Muscle layer of colon (tissue), 2 donors: Measurements from ENCODE around the gene GPC6.

ENCODE experiments used
- H3K27ac ChIP-seq: one replicate; pipeline ENCODE4 v1.7.0; 2013; ENCODE audit warnings: low read depth, mild to moderate bottlenecking, low read length, moderate library complexity
- H3K27me3 ChIP-seq, 2 donors: one replicate each; pipeline ENCODE4 v1.7.0; 2013; ENCODE audit warnings: low read length in 2 of 2, mild to moderate bottlenecking in 2 of 2; ENCODE audit not compliant: insufficient read depth in 2 of 2, control insufficient read depth in 1 of 2
- H3K36me3 ChIP-seq: one replicate; pipeline ENCODE4 v1.7.0; 2013; ENCODE audit warnings: mild to moderate bottlenecking, low read length; ENCODE audit not compliant: insufficient read depth
- H3K4me1 ChIP-seq: one replicate; pipeline ENCODE4 v1.7.0; 2013; ENCODE audit warnings: mild to moderate bottlenecking, low read length; ENCODE audit not compliant: insufficient read depth
- H3K4me3 ChIP-seq, 2 donors: one replicate each; pipeline ENCODE4 v1.7.0; 2013; ENCODE audit warnings: low read length in 2 of 2, low read depth in 1 of 2, mild to moderate bottlenecking in 1 of 2, moderate library complexity in 1 of 2
- H3K9ac ChIP-seq: one replicate; pipeline ENCODE4 v1.7.0; 2013; ENCODE audit warnings: low read length
- H3K9me3 ChIP-seq: one replicate; pipeline ENCODE4 v1.7.0; 2013; ENCODE audit warnings: mild to moderate bottlenecking, low read length
- donor health status: abdominal sarcoma.
- donor health status: Adenocarcinoma of cecum.

GPC6 gene

GRCh38 chr13:93819331-93819890, 592.8 kb downstream of the GPC6 start:
- H3K4me3 ChIP-seq: no peak overlapping the region

GRCh38 chr13:93824286-93824685, 597.7 kb downstream of the GPC6 start:
- Histone ChIP-seq H3K9ac (no peak overlapping the region), H3K4me3 (no peak overlapping the region), H3K9me3 (no peaks in the 10 kb centered on the region), H3K4me1 (no peaks in the 10 kb centered on the region), H3K27ac (no peak overlapping the region), H3K27me3 (no peaks in the 10 kb centered on the region), H3K36me3 (no peaks in the 10 kb centered on the region)

More at GRCh38 chr13:93819331-93819890, 592.8 kb downstream of the GPC6 start:
- no peak overlapping the region for H3K9ac ChIP-seq
- H3K9me3 ChIP-seq: no peaks in the 10 kb centered on the region
- H3K27me3 ChIP-seq: no peaks in the 10 kb centered on the region
- H3K27ac ChIP-seq: no peak overlapping the region
- no peaks in the 10 kb centered on the region for H3K4me1 ChIP-seq
- H3K36me3 ChIP-seq: no peaks in the 10 kb centered on the region

GRCh38 chr13:93834051-93834450, 607.4 kb downstream of the GPC6 start:
- H3K27me3 ChIP-seq: no peaks in the 10 kb centered on the region
- no peaks in the 10 kb centered on the region for H3K9me3 ChIP-seq
- H3K27ac ChIP-seq: no peak overlapping the region
- no peak overlapping the region for H3K9ac ChIP-seq
- no peak overlapping the region for H3K4me3 ChIP-seq
- no peaks in the 10 kb centered on the region for H3K36me3 ChIP-seq
- H3K4me1 ChIP-seq: no peaks in the 10 kb centered on the region

DNA sequence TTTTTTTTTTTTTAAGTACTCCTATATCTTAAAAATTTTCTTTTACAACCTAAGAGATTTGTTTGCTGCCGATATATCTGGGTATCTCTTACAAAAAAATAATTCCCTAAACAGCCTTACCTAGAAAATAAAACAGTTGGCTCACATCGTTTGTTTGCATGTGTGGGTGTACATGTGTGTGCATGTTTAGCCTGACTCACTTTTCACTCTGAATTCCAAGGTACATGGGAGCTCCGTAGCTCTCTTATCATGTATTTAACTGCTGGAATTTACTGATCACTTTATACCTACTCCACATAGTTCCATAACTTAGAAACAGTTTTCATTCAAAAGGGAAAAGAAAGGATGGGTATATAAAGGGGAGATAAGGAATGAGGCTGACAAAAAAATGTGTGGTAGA, 616.5 kb downstream of the GPC6 start:
- no peaks in the 10 kb centered on the region for H3K36me3 ChIP-seq
- peaks cover 14% of the 10 kb centered on the region for H3K4me1 ChIP-seq
- H3K9ac ChIP-seq: no peak overlapping the region
- no peaks in the 10 kb centered on the region for H3K9me3 ChIP-seq
- H3K4me3 ChIP-seq: no peak overlapping the region
- no peak overlapping the region for H3K27ac ChIP-seq
- H3K27me3 ChIP-seq: no peaks in the 10 kb centered on the region

DNA sequence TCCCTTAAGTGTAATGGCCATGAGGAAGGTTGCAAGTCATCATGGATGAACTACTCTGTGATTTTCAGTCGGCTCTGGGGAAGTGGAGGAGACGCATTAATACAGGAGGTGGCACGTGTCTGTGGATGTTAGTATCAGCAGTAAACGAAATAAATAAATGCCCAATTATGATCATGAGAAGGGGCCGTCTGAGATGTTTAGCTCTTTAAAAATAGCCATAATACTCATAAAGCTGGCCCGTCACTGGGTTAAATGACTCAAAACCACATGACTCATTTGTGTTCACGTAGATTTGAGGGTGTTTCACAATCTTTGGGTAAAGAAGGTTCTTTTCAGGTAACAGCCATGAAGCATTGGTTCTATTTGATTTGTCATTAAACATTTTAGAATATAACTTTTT, 620.6 kb downstream of the GPC6 start:
- Histone ChIP-seq H3K9me3 (no peaks in the 10 kb centered on the region), H3K4me1 (no peaks in the 10 kb centered on the region), H3K36me3 (no peaks in the 10 kb centered on the region), H3K9ac (no peak overlapping the region), H3K27me3 (no peaks in the 10 kb centered on the region), H3K27ac (no peak overlapping the region), H3K4me3 (no peak overlapping the region)

- H3K9me3 ChIP-seq: no peaks in the 10 kb centered on the region
- H3K9ac ChIP-seq: no peak overlapping the region
- H3K4me3 ChIP-seq: no peak overlapping the region
- no peaks in the 10 kb centered on the region for H3K36me3 ChIP-seq
- no peaks in the 10 kb centered on the region for H3K4me1 ChIP-seq
- H3K27ac ChIP-seq: no peak overlapping the region
- no peaks in the 10 kb centered on the region for H3K27me3 ChIP-seq
Observed at GRCh38 chr13:93848247-93848646, 621.6 kb downstream of the GPC6 start.

DNA sequence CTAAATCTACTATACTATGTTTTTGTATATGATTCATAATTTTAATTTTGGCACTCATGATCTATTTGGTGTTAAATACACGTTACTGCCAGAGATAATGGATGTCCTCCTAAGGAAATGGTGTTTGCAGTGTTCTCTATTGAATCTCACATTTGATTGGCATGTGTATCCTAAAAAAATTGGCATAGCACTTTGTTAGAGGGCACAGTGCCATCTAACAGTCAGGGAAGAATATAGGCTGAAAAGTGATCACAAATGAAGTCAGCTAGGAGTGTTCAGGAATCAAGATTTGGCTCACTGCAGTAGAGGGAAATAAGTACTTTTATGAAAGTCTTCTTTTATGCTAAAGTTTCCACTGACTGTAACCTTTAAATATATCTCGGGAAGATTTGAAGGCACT, 624.6 kb downstream of the GPC6 start:
- H3K9ac ChIP-seq: no peak overlapping the region
- H3K27ac ChIP-seq: no peak overlapping the region
- H3K9me3 ChIP-seq: no peaks in the 10 kb centered on the region
- H3K27me3 ChIP-seq: no peaks in the 10 kb centered on the region
- no peak overlapping the region for H3K4me3 ChIP-seq
- H3K4me1 ChIP-seq: no peaks in the 10 kb centered on the region
- no peaks in the 10 kb centered on the region for H3K36me3 ChIP-seq

DNA sequence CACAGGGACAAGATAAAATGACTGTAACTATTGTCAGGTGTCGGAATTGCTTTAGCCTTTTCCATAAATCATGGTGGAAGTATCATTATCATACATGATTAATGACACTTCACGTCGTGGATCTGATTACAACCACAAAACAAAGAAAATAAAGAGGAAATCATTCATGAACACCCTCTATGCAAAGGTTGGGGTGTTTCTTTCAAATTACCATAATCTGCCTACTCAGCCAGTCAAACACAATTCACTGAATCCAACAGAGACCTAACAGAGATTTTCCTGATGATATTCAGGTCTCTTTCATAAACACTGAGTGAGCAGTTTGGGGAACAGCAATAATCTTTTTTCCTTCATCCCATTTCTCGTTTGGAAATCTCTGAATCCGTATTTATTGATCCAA, 627.3 kb downstream of the GPC6 start:
- Histone ChIP-seq H3K4me3 (no peak overlapping the region), H3K9me3 (no peaks in the 10 kb centered on the region), H3K36me3 (no peaks in the 10 kb centered on the region), H3K27me3 (no peaks in the 10 kb centered on the region), H3K27ac (no peak overlapping the region), H3K9ac (no peak overlapping the region), H3K4me1 (no peaks in the 10 kb centered on the region)

DNA sequence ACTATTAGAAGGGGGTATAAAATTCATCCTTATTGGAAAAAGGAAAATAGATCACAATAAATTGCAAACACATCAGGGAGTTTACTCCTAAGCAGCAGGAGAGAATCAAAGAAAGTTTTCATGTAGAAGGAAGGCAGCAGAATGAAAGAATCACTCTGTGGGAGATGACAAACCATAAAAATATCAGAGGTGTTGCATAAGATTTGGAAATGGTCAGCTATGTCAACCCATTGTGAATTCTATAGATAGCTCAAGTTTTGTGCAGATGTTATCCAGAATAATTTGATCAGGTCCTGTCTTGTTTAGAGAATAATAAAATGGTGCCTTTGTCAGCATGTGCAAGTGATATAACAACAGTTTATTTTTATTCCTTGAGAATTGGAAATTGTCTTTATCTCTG, 630.5 kb downstream of the GPC6 start:
- Histone ChIP-seq H3K27ac (no peak overlapping the region), H3K4me3 (no peak overlapping the region), H3K36me3 (no peaks in the 10 kb centered on the region), H3K9me3 (no peaks in the 10 kb centered on the region), H3K27me3 (no peaks in the 10 kb centered on the region), H3K4me1 (no peaks in the 10 kb centered on the region), H3K9ac (no peak overlapping the region)

DNA sequence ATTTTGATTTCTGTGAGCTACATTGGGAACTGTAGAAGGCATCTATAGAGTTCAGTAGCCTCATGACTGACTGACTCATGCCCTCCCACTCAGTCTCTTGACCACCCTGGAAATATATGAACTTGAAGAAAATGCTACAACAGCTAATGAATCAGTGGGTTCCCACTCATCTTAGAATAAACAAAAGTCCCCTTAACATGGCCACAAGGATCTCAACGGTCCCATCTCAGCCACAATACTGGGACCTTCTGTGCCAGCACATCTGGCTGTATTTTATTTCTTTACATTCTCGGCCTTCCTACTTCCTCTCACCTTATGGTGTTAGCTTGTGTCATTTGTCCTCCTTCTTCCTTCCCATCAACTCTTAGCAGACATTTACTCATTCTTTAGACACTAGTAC, 633.1 kb downstream of the GPC6 start:
- Histone ChIP-seq H3K27me3 (no peaks in the 10 kb centered on the region), H3K36me3 (no peaks in the 10 kb centered on the region), H3K4me1 (no peaks in the 10 kb centered on the region), H3K4me3 (no peak overlapping the region), H3K9me3 (no peaks in the 10 kb centered on the region), H3K27ac (no peak overlapping the region), H3K9ac (no peak overlapping the region)

GRCh38 chr13:93861818-93862217, 635.2 kb downstream of the GPC6 start:
- no peaks in the 10 kb centered on the region for H3K4me1 ChIP-seq
- H3K36me3 ChIP-seq: no peaks in the 10 kb centered on the region
- no peaks in the 10 kb centered on the region for H3K27me3 ChIP-seq
- H3K9ac ChIP-seq: no peak overlapping the region
- no peak overlapping the region for H3K4me3 ChIP-seq
- H3K9me3 ChIP-seq: no peaks in the 10 kb centered on the region
- no peak overlapping the region for H3K27ac ChIP-seq

DNA sequence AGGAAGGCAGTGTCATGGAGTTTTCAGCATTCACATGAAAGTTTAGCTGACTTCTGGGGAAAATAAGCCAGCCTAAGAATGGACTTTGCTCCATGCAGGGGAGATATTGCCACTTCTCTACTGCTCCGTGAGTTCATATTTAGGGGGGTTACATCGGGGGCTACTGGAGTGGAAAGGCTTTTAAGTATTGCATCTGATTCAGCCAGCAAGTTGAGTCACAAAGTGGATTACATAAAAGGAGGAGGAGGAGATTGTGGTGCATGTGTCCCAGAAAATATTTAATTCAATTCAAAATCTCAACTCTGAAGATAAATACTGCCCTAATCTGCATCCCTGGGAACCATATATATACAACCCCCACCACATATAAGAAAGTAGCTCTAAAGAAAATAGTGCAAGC, 635.7 kb downstream of the GPC6 start:
- Histone ChIP-seq H3K4me3 (no peak overlapping the region), H3K9me3 (no peaks in the 10 kb centered on the region), H3K9ac (no peak overlapping the region), H3K4me1 (no peaks in the 10 kb centered on the region), H3K27me3 (no peaks in the 10 kb centered on the region), H3K36me3 (no peaks in the 10 kb centered on the region), H3K27ac (no peak overlapping the region)
